ENCODE results near the gene SMIM44. TPM values are rescaled to one million over a fixed set of nuclear protein-coding genes. Genes with fewer than 3 reads are reported as not detected.

Gene SMIM44
- total and polyA plus RNA-seq, 9 of the 15 experiments (the other 6 are each of a cell fraction or from before 2014, with no cell fraction given): not detected

GRCh38 chr19:3434630-3435553 is 48.3 kb downstream of the SMIM44 start (continued):
- TF ChIP-seq ILK (tag; IDR thresholded peaks at IDR 0.05; ENCODE audit: borderline replicate concordance, low read depth): no peak
- TF ChIP-seq ZNF174 (CRISPR knock-in tag; IDR thresholded peaks at IDR 0.05): no peak
- no peak for TF ChIP-seq GTF2F1 (IDR thresholded peaks at IDR 0.05; ENCODE audit: low read depth, low read length)
- peak; percentile 95 for TF ChIP-seq CREB3L1 (IDR thresholded peaks at IDR 0.05; ENCODE audit: borderline replicate concordance, low read depth)
- no peak for TF ChIP-seq SRF (CRISPR knock-in tag; IDR thresholded peaks at IDR 0.05)
- no peak; the same call in 1 of the 2 replicates for TF ChIP-seq AFF4 (CRISPR knock-in tag; IDR thresholded peaks at IDR 0.05)
- TF ChIP-seq SIRT6 (IDR thresholded peaks at IDR 0.05; ENCODE audit: low read depth, low read length): no peak
- no peak for TF ChIP-seq HDAC8 (tag; IDR thresholded peaks at IDR 0.05)

All from K562 (cell line).